GM19025 (cell line): ENCODE results near the gene POLE2.
"Not testable (repeated sequence)": the region's sequence is repeated elsewhere in the genome, so short reads cannot be mapped to it uniquely, and the experiment has no call there.

Experiments used
- ATAC-seq: cut with Tn5 transposase; IDR thresholded peaks from one replicate; pipeline ENCODE4 v1.9.1; 2021; ENCODE audit warnings: mild to moderate bottlenecking, low read depth, moderate library complexity; ENCODE audit not compliant: unreplicated experiment

The POLE2 gene

DNA sequence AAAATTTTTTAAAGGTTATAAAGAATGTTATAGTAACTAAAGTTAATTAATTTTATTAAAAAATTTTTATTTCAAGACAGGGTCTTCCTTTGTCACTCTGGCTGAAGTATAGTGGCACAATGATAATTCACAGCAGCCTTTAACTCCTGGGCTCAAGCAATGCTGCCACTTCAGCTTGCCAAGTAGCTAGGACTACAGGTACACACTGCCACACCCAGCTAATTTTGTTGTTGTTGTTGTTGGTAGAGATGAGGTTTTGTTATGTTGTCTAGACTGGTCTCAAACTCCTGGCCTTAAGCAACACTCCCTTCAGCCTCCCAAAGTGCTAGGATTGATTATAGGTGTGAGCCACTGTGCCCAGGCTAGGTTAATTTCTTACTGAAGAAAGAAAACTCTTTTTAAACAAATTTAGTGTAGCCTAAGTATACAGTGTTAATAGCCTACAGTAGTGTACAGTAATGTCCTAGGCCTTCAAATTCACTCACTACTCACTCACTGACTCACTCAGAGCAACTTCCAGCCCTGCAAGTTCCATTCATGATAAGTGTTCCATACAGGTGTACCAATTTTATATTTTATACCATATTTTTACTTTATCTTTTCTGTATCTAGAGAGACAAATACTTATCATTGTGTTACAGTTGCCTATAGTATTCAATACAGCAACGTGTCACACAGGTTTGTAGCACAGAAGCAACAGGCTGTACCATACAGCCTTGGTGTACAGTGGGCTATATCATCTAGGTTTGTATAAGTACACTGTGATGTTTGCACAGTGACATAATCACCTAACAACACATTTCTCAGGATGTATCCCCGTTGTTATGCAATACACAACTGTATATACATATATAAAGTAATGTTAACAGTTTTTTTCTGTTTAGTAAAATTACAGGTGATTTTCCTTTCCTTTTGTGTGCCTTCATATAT lies 28.2 kb downstream of the POLE2 start:
- ATAC-seq = no peak

DNA sequence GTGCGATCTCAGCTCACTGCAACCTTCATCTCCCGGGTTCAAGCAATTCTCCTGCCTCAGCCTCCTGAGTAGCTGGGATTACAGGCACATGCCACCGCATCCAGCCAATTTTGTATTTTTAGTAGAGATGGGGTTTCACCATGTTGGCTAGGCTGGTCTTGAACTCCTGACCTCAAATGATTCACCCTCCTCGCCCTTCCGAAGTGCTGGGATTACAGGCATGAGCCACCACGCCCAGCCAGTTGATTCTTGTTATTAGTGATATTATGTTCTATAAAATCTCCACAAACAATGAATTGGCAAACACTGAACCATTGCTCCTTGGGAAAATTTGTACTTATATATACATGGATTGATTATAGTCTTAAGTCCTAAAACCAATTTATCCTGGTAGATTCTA lies 30.5 kb downstream of the POLE2 start:
- ATAC-seq = not testable (repeated sequence)

DNA sequence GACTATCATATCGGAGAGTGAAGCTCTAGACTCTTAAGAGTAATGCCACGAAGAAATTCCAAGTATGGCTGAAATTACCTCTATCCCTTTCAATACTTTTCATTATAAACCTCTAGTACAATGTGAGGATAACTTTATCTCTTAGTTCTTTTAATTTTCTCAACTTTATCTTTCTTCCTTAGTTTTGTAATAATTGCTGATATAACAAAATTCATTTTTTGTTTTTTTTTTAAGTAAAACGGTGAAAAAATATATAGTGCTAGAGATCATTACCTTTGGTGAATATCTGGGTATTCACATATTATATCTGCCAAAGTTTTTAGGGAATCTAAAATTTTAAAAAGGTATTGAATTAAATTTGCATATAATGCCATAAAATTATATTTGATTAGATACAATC lies 33.5 kb downstream of the POLE2 start:
- no peak for ATAC-seq

DNA sequence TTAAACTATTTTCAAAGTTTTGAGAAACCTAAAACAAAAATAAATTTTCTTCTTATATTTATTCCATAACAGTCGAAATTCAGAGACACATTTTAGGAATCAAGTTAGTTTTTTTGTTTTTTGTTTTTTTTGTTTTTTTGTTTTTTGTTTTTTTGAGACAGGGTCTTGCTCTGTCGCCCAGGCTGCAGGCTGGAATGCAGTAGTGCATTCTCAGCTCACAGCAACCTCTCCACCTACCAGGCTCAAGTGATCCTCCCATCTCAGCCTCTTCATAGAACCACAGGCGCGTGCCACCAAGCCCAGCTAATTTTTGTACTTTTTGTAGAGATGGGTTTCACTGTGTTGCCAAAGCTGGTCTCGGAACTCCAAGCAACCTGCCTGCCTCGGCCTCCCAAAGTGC lies 34.5 kb downstream of the POLE2 start:
- ATAC-seq = no peak

DNA sequence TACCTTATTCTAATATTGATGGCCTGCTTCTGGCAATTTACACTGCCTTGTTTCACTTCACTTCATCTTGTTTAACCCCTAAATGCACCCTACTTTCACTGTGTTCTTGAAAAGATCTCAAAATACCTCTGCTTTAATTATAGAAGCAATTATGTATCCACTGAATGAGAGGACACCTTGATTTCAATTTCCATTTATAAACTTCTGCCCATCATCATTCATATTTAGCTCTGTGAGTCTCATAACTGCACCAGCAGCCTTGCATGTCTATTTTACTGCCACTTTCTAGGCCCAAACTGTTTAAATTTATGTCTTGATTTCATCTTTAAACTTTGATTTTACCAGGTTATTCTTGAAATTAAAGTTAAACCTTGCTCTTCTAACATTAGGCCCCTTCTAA lies 45.9 kb downstream of the POLE2 start:
- ATAC-seq = no peak

DNA sequence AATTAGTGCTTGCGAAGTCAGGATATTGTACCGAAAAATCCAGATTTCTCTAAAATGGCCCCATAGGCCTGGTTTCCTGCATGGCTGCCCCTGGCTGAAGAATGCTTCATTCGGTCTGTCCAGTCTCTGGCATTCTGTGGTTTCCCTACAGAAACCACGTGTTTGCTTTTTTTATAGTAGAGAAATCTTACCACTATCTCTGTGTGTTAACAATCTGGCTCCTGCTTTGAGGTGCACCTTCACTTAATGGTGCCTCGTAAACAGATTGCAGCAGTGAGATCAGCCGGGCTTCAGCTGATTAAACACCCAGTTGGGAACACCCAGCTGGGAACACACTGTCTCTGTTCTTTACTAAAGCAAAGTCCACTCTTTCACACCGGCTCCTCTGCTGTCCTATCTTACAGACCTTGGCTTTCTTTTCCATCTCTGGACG lies 46.3 kb downstream of the POLE2 start:
- no peak for ATAC-seq

DNA sequence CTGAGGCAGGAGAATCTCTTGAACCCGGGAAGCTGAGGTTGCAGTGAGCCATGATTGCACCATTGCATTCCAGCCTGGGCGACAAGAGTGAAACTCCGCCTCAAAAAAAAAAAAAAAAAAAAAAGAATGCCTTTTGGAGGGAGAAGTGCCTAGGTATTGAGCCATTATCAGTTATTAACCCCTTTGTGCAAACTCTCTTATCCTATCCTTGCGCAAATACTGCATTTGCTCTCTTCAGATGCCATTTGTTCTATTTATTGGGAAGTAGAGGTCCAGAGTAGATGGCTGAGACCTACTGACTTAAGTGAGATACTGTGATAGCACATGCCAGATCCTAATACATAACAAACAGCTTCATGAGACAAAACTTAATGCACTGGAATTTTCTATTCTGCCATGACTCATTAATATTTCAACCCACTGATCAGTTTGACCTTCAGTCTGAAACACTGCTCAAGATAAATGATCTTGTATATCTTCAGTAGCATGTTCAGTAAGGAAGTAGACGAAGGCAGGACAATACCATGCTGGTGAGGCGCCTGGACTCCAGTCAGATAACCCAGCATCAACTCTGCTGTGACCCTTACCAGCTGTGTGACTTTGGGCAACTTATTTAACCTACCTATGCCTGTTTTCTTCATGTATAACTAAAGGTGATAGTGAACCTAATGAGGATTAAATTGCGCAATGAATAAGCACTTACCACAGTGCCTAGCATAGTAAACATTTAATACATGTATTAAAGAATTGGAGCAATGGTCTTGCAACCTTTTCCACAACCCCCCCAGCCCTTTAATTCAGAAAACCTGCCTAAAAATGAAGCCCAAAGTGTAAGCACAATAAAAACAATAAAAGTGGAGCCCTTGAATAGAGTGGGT lies 47.2 kb downstream of the POLE2 start:
- no peak for ATAC-seq

DNA sequence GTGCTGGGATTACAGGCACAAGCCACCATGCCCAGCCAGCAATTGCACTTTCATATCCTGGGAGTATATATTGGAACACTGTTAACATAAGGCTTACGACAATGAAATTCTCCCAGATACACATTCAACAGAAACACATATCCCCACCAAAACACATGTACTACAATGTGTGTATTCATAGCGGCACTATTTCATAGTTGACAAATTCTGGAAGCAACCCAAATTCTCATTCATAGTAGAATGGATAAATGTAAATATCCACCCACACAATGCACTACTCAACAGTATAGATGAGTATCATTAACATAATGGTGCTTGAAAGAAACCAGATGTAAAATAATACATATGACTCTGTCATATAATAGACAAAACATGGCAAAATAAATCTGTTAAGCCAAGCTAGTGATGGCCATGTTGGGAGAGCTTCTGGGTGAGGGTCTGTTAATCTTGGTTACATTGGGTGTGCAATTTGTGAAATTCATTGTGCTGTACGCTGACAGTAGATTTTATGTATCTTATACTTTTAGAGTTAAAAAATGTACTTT lies 50.4 kb downstream of the POLE2 start:
- no peak for ATAC-seq

DNA sequence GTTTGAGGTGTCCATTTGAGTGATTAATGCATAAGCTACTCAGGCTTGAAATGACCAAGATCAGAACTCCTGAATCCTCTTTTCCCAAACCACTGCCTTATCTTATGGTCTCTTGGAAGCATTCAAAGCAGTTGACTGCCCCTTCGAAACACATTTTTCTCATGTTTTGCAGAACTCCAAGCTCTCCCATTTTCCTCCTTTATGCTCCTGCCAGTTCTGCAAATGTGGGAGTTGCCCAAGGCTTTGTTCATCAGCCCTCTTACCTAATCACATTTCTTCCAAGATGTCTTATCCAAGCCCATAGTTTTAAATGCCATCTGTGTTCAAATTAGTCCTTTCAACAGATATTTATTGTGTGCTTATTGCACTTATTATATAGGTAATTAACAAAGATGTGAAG lies 51.1 kb downstream of the POLE2 start:
- no peak for ATAC-seq

DNA sequence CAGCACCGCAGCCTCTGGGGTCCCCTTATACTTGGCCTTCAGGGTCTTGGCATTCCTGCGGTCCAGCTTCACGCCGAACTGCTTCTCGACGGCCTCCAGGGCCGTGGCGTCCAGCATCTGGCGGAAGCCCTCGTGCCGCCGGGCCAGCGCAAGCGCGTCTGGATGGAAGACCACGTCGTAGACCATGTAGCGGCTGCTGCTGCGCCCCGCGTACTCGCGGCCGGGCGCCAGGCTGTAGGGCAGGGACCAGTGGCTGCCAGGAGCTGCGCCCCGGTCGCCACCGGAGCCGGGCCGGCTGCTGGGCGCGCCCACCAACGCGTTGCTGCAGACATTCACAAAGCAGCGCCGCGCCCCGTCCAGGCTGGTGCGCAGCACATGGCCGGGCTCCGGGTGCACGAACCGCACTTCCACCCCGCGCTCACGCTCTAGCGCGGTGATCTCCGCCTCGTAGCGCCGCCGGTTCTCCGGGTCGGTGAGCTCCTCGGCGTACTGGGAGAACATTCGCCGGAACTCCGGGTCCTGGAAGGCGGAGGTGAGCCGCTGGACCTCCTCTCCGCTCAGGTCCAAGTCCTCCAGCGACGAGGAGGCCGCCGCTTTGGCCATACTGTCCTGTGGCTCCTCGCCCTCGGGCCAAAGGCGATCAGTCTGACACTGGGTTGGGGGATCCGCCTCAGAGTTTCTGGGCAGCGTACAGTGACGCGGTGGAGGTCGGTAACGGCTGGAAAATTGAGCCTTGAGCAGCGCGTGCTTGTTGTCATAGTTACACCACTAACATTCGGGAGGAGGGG lies 53.3 kb downstream of the POLE2 start, which contains the start of gene DNAAF2:
DNAAF2 (minus strand) TSS at position 698 of the 788 bp plus-strand sequence; CDS start at position 603, 95 bp downstream.
- peak; percentile 21 for ATAC-seq

DNA sequence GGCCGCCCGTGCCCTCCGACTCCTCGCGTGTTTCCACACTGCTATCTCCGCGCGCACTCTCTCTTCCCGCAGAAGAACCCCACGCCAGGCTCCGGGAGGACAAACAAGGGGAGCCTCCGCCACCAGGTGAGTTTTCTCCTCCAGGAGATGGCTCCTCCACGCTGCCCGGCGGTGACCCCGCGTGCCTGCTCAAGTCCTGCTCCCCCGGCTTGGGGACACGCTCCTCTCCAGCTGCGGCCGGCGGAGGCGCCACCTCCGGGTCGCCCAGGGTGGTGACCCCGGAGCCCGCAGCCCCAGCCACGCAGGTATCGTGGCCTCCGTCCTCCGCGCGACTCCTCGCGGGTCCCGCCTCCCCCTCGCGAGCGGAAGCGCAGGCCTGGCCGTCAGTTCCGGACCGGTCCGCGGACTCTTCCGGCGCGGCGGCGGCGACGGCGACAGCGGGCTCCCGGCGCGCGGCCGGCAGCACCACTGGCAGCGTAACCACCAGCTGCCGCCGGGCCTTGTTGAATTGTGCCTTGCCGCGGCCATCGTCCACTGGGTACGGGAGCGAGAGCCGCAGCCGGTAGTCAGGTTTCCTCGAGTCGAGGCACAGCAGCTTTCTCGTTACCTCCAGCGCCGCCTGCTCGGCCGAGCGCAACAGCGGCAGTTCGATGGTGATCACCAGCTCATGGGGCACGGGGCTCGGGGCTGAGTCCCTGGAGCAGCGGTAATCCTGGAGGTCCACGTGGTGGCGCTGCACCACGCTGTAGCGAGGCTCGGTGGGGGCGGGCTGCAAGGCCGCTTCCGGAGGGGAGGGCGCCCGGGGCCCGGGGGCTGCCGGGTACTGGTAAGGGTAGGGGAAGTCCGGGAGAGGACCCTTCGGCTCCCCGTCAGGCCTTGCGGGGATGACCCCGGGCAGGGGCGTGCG lies 54.1 kb downstream of the POLE2 start:
- ATAC-seq = peak; percentile 77

DNA sequence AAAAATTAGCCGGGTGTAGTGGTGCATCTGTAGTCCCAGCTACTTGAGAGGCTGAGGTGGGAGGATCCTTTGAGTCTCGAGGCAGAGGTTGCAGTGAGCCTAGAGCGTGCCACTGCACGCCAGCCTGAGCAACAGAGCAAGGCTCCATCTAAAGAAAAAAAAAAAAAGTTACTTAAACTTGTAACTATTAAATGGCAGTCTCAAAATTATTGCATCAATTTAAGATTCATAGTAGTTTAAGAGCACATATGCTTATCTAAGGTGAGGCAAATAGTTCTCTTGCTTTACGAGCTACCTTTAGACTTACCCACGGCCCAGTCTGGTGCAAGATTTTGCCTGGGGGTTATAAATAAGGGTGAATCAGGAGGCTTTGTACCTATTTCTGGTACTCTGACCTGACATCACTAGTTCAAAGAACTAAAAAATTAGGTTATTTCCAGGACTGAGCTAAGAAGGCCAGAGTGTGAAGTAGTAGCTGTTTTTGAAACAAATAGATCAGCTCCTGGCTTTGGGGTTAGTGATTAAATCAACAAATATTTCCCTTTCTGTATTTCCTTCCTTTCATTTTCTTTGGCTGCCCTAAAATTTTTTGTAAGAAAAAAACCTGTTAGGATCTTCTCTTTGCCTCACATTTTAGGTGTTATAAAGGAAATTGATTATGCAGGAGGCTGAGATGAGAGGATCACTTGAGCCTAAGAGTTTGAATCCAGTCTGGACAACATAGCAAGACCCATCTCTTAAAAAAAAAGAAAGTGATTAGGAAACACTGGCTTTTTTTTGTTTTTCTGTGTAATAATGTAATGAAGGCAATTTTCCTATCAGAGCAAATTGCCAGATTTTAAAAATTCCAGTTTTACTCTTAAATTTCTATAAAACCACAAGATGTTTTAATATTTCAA lies 63.8 kb downstream of the POLE2 start:
- no peak for ATAC-seq

DNA sequence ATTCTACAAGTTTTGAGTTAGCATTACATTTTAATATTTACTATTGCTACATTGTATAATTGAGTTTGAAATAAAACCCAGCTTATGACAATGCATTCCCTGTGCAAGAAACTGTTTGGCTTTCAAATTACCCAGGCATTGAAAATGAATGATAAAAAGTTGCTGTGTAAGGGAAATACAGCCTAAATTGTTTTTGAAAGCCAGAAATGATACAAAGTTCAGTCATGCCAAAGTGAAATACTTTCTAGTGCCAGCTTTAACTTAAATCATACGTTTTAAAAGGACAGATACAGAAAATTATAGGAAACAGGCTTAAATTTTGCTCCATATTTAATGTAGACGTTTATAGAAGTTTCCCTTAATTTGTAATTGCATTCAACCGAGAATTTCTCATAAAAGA lies 64.6 kb downstream of the POLE2 start:
- ATAC-seq = no peak

DNA sequence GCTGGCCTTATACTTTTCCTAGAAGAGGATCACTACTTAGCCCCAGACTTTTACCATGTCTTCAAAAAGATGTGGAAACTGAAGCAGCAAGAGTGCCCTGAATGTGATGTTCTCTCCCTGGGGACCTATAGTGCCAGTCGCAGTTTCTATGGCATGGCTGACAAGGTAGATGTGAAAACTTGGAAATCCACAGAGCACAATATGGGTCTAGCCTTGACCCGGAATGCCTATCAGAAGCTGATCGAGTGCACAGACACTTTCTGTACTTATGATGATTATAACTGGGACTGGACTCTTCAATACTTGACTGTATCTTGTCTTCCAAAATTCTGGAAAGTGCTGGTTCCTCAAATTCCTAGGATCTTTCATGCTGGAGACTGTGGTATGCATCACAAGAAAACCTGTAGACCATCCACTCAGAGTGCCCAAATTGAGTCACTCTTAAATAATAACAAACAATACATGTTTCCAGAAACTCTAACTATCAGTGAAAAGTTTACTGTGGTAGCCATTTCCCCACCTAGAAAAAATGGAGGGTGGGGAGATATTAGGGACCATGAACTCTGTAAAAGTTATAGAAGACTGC lies 65.9 kb downstream of the POLE2 start:
- ATAC-seq = no peak

DNA sequence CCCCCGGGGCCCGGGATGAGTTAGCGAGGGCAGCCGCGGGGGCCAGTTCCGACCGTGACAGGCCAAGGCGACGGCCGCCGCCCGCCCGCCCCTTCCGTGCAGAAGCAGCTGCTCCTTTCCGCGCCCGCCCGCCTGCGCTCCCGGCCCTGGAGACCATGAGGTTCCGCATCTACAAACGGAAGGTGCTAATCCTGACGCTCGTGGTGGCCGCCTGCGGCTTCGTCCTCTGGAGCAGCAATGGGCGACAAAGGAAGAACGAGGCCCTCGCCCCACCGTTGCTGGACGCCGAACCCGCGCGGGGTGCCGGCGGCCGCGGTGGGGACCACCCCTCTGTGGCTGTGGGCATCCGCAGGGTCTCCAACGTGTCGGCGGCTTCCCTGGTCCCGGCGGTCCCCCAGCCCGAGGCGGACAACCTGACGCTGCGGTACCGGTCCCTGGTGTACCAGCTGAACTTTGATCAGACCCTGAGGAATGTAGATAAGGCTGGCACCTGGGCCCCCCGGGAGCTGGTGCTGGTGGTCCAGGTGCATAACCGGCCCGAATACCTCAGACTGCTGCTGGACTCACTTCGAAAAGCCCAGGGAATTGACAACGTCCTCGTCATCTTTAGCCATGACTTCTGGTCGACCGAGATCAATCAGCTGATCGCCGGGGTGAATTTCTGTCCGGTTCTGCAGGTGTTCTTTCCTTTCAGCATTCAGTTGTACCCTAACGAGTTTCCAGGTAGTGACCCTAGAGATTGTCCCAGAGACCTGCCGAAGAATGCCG lies 66.7 kb downstream of the POLE2 start:
- ATAC-seq = peak; percentile 25

DNA sequence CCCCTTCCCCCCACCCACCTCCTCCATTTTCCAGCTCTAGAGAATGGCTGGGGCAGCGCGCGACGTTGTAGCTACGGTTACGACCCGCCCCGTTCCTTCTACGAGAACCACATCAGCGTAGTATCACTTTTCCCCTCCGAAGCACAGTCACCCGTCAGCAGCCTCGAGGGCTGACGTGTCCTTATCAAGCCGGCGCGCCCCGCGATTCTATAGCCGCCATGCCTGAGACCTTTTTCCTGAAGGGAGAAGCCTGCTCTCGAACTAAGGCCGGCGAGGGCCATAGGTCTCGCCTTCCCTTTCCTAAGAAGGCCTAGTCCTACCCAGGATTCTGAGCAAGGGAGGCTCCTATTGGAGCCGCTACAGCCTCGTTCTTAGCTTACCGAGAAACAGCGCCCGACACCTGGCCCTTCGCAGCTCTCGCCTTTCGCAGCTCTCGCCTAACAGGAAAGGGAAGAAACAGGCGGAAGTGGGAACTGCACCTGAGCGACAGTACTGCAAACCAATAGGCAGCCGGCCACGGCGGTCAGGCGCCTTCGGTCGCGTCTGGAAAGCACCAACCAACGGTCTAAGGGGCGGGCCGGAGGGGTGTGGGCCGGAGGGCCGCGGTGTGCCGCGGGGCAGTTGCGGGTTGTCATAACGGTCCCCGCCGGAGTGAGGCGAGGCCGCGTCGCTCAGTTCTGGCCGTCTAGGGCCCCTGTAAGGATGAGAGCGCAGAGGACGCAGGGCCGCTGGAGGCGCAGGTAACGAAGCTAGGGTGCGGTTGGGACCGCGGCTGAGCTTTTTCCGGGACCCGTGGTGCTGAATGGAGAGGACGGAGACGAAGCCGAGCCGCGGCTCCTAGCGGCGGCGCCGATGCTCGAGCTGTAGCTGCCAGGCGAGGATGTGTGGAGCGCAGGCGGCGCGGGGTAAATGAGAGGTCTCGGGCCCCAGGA lies 67.6 kb downstream of the POLE2 start, which contains the start of the genes MGAT2 and RPL36AL:
MGAT2 (plus strand) TSS at position 618 of the 932 bp plus-strand sequence. CDS start 470 bp downstream, outside the sequence.
RPL36AL (minus strand) TSS at position 445 of the 932 bp plus-strand sequence. CDS start 1,522 bp downstream, outside the sequence.
- peak; percentile 89 for ATAC-seq
